PC-3 (cell line): ENCODE data around the gene TBCB.

Experiments used
- EZH2 ChIP-seq: fragments of 300-600 bp; sonication (generic); IDR thresholded peaks from one replicate; pipeline ENCODE4 v1.6.1; 2017; ENCODE audit warnings: antibody characterized with exemption, mild to moderate bottlenecking, low read length; ENCODE audit not compliant: unreplicated experiment
- EZH2phosphoT487 ChIP-seq: fragments of 300-600 bp; sonication (generic); IDR thresholded peaks from 2 replicates; pipeline ENCODE4 v1.6.1; 2018; ENCODE audit warnings: mild to moderate bottlenecking, antibody characterized with exemption, low read length, borderline replicate concordance
- TF ChIP-seq, protein P1 (sequence below): fragments of 300-600 bp; sonication (generic); conservative IDR thresholded peaks from 2 replicates; pipeline ENCODE4 v1.5.1; 2017; ENCODE audit warnings: antibody characterized with exemption, low read depth, mild to moderate bottlenecking, low read length

DNA sequence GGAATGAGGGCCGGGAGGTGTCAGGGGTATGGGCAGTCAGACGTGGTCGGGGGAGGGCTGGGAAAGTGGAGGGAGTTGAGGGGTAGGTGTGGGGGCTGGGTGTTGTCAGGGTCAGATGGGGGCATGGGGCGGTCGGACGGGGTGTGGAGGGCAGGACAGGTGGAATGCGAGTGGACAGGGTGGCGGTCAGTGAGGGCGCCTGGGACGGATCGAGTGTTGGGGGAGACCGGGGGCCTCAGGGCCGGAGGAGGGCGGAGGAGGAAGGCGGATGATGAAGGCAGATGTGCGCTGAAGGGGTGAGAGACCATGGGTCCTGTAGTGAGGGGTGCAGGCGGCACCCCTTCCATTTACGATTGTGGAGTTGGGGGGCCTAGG lies 5.7 kb downstream of the TBCB start:
- TF ChIP-seq, protein P1, sequence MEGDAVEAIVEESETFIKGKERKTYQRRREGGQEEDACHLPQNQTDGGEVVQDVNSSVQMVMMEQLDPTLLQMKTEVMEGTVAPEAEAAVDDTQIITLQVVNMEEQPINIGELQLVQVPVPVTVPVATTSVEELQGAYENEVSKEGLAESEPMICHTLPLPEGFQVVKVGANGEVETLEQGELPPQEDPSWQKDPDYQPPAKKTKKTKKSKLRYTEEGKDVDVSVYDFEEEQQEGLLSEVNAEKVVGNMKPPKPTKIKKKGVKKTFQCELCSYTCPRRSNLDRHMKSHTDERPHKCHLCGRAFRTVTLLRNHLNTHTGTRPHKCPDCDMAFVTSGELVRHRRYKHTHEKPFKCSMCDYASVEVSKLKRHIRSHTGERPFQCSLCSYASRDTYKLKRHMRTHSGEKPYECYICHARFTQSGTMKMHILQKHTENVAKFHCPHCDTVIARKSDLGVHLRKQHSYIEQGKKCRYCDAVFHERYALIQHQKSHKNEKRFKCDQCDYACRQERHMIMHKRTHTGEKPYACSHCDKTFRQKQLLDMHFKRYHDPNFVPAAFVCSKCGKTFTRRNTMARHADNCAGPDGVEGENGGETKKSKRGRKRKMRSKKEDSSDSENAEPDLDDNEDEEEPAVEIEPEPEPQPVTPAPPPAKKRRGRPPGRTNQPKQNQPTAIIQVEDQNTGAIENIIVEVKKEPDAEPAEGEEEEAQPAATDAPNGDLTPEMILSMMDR, result no peak
- TF ChIP-seq EZH2phosphoT487, result no peak
- no peak for TF ChIP-seq EZH2
